AG04450 (cell line): ENCODE data around the gene CRACDL. TPM values are rescaled to one million over a fixed set of nuclear protein-coding genes. Genes with fewer than 3 reads are reported as not detected.

Experiments
- CTCF ChIA-PET: fragments of 300-600, 350-600 bp; formaldehyde crosslinking; extraction: SDS; loops from one replicate; lab custom pipeline; 2022; ENCODE audit warnings: antibody characterized with exemption, inconsistent platforms; lab: Charles Lee
- POLR2A ChIA-PET: fragments of 350-600 bp; formaldehyde crosslinking; extraction: SDS; loops from one replicate; lab custom pipeline; 2021; ENCODE audit warnings: antibody characterized with exemption, inconsistent platforms; lab: Yijun Ruan, JAX
- DNase-seq: peaks from one replicate; pipeline ENCODE4 v3.0.0-alpha.2; 2011; ENCODE audit warnings: low read depth, low spot score
- H3K27ac ChIP-seq: one replicate; pipeline ENCODE4 v1.5.1; 2012; ENCODE audit warnings: low read depth, low read length, control low read depth
- H3K27me3 ChIP-seq: one replicate; pipeline ENCODE4 v1.6.0; 2012; ENCODE audit warnings: low read length; ENCODE audit not compliant: control insufficient read depth, insufficient read depth
- H3K4me3 ChIP-seq: 2 replicates; pipeline ENCODE4 v1.5.1; 2011; ENCODE audit warnings: mild to moderate bottlenecking, low read depth, low read length, control low read depth
- H3K9me3 ChIP-seq: 2 replicates; pipeline ENCODE4 v1.5.1; 2012; ENCODE audit warnings: low read length; ENCODE audit not compliant: control insufficient read depth, insufficient read depth
- polyA plus RNA-seq: library from polyadenylated mRNA; depleted of rRNA; stranded (reverse); fragments of >200 nt; gene quantifications from 2 replicates; pipeline ENCODE4 v1.2.3, GENCODE V29; 2011
- TF ChIP-seq, protein P1 (sequence below): IDR thresholded peaks from 2 replicates; pipeline ENCODE4 v1.5.1; 2011; ENCODE audit warnings: low read depth, low read length, control low read depth, inconsistent platforms

Gene CRACDL
- polyA plus RNA-seq, 1 experiment: not detected

DNA sequence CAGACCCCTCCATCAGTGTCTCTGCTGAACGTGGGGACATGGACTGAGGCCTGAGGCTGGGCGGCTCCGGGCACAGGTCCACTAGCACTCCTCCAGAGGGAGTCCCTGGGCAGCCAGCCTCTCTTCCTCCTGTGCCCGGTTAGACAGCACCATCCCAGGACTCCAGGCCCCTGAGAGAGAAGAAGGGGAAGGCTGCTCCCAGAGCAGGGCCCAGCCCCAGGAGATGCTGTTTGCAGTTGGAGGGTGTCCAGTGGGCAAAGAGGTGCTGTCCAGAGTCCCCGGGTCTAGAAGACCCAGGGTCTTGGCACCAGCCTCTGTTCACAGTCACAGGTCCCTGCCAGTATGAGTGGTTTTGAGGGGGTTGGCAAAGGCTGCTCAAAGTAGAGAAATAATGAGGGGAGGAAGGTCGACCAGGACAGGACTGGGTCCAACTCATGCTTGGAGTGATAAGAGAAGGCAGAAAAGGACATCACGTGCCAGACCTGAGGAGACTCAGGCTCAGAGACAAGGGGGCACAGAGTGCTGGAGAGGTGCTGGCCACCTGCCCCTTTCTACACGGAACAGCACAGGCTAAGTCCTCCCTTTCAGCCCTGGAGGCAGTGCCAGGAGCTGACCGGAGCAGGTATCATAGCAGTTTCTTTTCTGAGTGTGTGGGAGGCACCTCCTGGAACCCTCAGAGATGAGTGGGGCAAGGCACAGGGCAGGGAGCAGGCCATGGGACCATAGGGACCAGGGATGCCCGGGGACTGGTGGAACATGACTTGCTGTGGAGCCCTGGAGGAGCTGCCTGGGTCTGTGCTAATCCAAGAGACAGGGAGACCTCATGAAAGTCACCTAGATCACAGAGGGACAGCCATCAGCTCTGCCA lies 21.1 kb downstream of the CRACDL start:
- Histone ChIP-seq H3K27ac (no peak overlapping the region), H3K27me3 (no peaks in the 10 kb centered on the region), H3K9me3 (no peaks in the 10 kb centered on the region; the same call in 1 of the 2 replicates), H3K4me3 (no peak overlapping the region)
- no peak for DNase-seq
- POLR2A ChIA-PET: no interaction called here
- CTCF ChIA-PET: no interaction called here
- TF ChIP-seq, protein P1, sequence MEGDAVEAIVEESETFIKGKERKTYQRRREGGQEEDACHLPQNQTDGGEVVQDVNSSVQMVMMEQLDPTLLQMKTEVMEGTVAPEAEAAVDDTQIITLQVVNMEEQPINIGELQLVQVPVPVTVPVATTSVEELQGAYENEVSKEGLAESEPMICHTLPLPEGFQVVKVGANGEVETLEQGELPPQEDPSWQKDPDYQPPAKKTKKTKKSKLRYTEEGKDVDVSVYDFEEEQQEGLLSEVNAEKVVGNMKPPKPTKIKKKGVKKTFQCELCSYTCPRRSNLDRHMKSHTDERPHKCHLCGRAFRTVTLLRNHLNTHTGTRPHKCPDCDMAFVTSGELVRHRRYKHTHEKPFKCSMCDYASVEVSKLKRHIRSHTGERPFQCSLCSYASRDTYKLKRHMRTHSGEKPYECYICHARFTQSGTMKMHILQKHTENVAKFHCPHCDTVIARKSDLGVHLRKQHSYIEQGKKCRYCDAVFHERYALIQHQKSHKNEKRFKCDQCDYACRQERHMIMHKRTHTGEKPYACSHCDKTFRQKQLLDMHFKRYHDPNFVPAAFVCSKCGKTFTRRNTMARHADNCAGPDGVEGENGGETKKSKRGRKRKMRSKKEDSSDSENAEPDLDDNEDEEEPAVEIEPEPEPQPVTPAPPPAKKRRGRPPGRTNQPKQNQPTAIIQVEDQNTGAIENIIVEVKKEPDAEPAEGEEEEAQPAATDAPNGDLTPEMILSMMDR: no peak

DNA sequence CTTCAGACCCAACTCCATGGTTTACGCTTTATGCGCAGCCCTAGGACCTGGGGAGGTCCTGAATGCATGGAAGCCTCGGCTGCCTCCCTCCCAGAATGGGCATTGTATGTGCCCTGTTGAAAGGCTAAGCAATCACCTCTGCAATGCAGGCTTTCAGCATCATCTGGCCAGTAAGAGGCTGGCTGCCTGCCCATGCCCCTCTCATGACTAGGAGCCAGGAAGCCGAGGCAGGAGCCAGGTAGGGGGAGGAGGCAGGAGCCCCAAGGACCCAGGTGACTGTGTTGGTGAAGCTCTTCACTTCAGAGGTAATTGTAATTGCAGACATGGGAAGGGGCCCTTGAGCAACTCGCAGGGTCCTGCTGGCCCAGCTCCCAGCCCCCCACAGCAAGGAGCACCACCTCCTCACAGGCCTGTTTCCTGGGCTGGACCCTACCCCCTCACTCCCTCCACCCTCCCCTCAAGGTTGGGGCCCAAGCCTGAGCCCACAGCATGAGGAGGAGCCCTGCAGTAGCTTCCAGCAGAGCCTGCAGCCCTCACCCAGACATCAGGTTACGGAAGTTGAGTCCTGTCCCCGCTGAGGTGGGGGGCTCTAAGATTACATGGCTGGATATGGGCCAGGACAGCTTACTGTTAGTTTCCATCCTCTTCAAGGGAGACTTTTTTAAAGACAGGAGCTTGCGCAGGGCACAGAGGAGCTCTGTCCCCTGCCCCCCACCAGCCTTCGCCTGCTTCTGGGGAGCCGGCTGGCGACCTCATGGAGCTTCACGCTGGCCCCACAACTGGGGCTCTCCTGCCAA lies 21.9 kb downstream of the CRACDL start:
- TF ChIP-seq, protein P1: no peak
- POLR2A ChIA-PET: no interaction called here
- no peak overlapping the region for H3K4me3 ChIP-seq
- no peak for DNase-seq
- no peak overlapping the region for H3K27ac ChIP-seq
- CTCF ChIA-PET: no interaction called here
- H3K27me3 ChIP-seq: no peaks in the 10 kb centered on the region
- H3K9me3 ChIP-seq: no peaks in the 10 kb centered on the region; the same call in 1 of the 2 replicates

DNA sequence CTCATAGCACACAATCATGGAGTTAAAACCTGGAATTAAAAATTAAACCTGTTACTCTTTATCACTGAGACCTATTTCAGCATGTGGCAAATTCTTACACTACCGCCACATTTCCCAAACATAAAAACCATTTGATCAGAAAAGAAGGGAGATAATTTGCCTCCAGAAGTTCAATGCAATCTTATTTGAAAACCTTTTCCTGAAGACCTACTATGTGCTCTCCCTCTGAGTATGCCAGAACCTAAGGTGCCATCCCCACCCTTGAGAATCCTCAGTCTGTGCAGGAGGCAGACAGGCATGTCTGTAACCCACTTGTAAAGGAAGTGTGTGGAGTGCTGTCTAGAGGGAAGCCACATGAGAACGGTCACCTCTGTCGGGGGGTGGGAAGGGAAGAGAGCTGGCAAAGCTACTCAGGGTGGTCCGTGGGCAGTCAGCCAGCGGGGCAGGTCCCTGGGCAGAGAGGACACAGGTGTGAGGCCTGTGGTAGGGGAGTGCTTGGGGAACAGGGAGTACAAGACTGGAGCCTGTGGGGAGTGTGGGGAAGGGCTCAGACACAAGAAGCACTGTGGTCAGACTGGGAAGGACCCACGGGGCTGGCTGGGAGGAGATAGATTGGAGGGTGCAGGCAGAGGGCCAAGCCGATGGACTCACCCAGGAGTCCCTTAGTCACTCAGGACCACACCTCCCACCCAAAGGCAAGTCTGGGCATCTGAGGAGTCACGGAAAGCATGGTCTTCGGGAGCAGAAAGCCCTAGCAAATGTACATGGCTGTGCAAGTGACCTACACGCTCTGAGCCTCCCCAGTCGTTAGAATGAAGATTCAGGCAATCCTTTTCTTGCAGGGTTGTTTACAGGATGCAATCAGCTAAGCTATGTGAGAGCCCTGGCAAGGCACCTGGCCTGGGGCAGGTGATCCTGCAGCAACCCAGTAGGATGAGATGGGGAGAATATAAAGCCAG lies 22.8 kb downstream of the CRACDL start:
- Histone ChIP-seq H3K9me3 (no peaks in the 10 kb centered on the region; the same call in 1 of the 2 replicates), H3K4me3 (no peak overlapping the region), H3K27ac (no peak overlapping the region), H3K27me3 (no peaks in the 10 kb centered on the region)
- POLR2A ChIA-PET: no interaction called here
- no peak for DNase-seq
- CTCF ChIA-PET: no interaction called here
- TF ChIP-seq, protein P1: no peak

DNA sequence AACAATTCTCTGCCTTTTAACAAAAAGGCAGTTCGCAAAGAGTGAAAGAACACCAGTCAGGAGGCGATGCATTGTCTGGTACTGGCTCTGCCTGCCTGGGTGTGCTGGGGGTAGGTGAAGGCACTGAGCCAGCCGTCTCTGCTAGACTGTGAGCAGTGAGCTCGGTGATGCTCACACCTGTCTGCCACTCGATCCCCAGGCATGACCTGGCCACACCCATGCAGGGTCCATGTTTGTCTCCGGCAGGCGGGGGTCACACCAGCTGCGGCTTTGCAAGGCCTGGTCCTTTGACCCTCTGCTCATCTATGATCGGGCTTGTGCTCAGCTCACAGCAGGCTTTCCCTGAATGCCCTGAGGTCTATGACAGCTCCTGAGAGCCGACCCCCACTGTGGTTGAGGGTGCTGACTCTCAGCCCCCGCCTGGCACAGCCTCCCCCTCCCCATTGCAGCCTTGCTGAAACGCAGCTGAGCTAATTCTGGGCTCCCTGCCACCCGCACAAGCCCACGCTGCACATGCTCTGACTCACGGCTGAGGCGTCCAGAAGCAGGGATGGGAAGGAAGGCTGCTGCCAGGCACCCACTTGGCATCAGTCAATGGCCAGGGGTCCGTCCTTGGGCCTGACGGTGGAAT lies 23.7 kb downstream of the CRACDL start:
- Histone ChIP-seq H3K9me3 (no peaks in the 10 kb centered on the region; the same call in 1 of the 2 replicates), H3K27ac (peak overlapping the region; percentile 25), H3K4me3 (no peak overlapping the region; the same call in 1 of the 2 replicates), H3K27me3 (no peaks in the 10 kb centered on the region)
- POLR2A ChIA-PET: no interaction called here
- CTCF ChIA-PET: no interaction called here
- TF ChIP-seq, protein P1: no peak
- peak; percentile 72 for DNase-seq
